ENCODE results near the gene CBX8. TPM values are rescaled to one million over a fixed set of nuclear protein-coding genes. Genes with fewer than 3 reads are reported as not detected.

The CBX8 gene
- total RNA-seq, 4 donors from 2014 or later, result 0.84 to 4.2 (median 0.87) TPM; not detected in 1

GRCh38 chr17:79752175-79752574, 44.7 kb downstream of the CBX8 start:
- TF ChIP-seq EP300 (IDR thresholded peaks at IDR 0.05) (no peak), POLR2A (IDR thresholded peaks at IDR 0.05) (no peak)
- 58 to 79% methylated on average over 13 of the region's 13 CpGs for WGBS, 2 donors

GRCh38 chr17:79750650-79751545, 46.0 kb downstream of the CBX8 start:
- no peak overlapping the region for H3K4me3 ChIP-seq
- H3K27ac ChIP-seq, result no peak overlapping the region
- no peaks in the 10 kb centered on the region for H3K36me3 ChIP-seq
- WGBS, 2 donors, result 80 to 85% methylated on average over 13 of the region's 13 CpGs
- H3K9me3 ChIP-seq, result no peaks in the 10 kb centered on the region
- no peak for TF ChIP-seq CTCF (IDR thresholded peaks at IDR 0.05)
- TF ChIP-seq EP300 (IDR thresholded peaks at IDR 0.05), result no peak
- no peak for TF ChIP-seq POLR2A (IDR thresholded peaks at IDR 0.05)
- no peak for DNase-seq (ENCODE audit: low spot score in 2 of 2)
- peaks cover 0 to 25% (median 0%) of the 10 kb centered on the region in 4 donors for H3K4me1 ChIP-seq
- H3K27me3 ChIP-seq, result peaks cover 2 to 94% of the 10 kb centered on the region in 2 donors

More at GRCh38 chr17:79752175-79752574, 44.7 kb downstream of the CBX8 start:
- Histone ChIP-seq H3K9me3 (no peaks in the 10 kb centered on the region), H3K36me3 (no peaks in the 10 kb centered on the region), H3K4me1 (peaks cover 0 to 15% (median 0%) of the 10 kb centered on the region in 4 donors), H3K27me3 (peaks cover 2 to 91% of the 10 kb centered on the region in 2 donors), H3K4me3 (no peak overlapping the region), H3K27ac (no peak overlapping the region)
- DNase-seq (ENCODE audit: low spot score in 2 of 2), result no peak

GRCh38 chr17:79749958-79750357, 46.9 kb downstream of the CBX8 start:
- no peak overlapping the region for H3K27ac ChIP-seq
- no peak for TF ChIP-seq EP300 (IDR thresholded peaks at IDR 0.05)
- WGBS, 2 donors, result 63% methylated on average over 3 of the region's 3 CpGs
- H3K27me3 ChIP-seq, result peaks cover 2 to 92% of the 10 kb centered on the region in 2 donors
- H3K4me1 ChIP-seq, result peaks cover 0 to 25% (median 0%) of the 10 kb centered on the region in 4 donors
- H3K9me3 ChIP-seq, result no peaks in the 10 kb centered on the region
- H3K36me3 ChIP-seq, result no peaks in the 10 kb centered on the region
- no peak for DNase-seq (ENCODE audit: low spot score in 2 of 2)
- no peak overlapping the region for H3K4me3 ChIP-seq

- no peaks in the 10 kb centered on the region for H3K36me3 ChIP-seq
- TF ChIP-seq EP300 (IDR thresholded peaks at IDR 0.05), result no peak
- no peak for TF ChIP-seq CTCF (IDR thresholded peaks at IDR 0.05)
- TF ChIP-seq POLR2A (IDR thresholded peaks at IDR 0.05), result no peak
- H3K9me3 ChIP-seq, result no peaks in the 10 kb centered on the region
- H3K27ac ChIP-seq, result no peak overlapping the region
- H3K4me3 ChIP-seq, result no peak overlapping the region
- no peak for DNase-seq (ENCODE audit: low spot score in 2 of 2)
- H3K4me1 ChIP-seq, result peaks cover 0 to 25% (median 0%) of the 10 kb centered on the region in 4 donors
- H3K27me3 ChIP-seq, result peaks cover 2 to 87% of the 10 kb centered on the region in 2 donors
- 68 to 76% methylated on average over 3 of the region's 3 CpGs for WGBS, 2 donors
Observed at GRCh38 chr17:79749156-79749815, 47.6 kb downstream of the CBX8 start.

GRCh38 chr17:79748295-79749099, 48.4 kb downstream of the CBX8 start:
- peaks cover 0 to 25% (median 0%) of the 10 kb centered on the region in 4 donors for H3K4me1 ChIP-seq
- WGBS, 2 donors, result 6 to 9% methylated on average over 14 to 37 of the region's 55 CpGs
- H3K4me3 ChIP-seq, result no peak overlapping the region
- H3K27me3 ChIP-seq, result peaks cover 2 to 82% of the 10 kb centered on the region in 2 donors
- no peak for DNase-seq (ENCODE audit: low spot score in 2 of 2)
- TF ChIP-seq CTCF (IDR thresholded peaks at IDR 0.05) (no peak), EP300 (IDR thresholded peaks at IDR 0.05) (no peak), POLR2A (IDR thresholded peaks at IDR 0.05) (no peak)
- H3K27ac ChIP-seq, result no peak overlapping the region
- no peaks in the 10 kb centered on the region for H3K36me3 ChIP-seq
- no peaks in the 10 kb centered on the region for H3K9me3 ChIP-seq
